B cell (primary cell): ENCODE results near the gene MYO10. TPM values are rescaled to one million over a fixed set of nuclear protein-coding genes. Genes with fewer than 3 reads are reported as not detected.

Experiments
- ATAC-seq: fragments of 200-7000 bp; cut with Tn5 transposase; one replicate; pipeline ENCODE4 v1.10.0; 2021; ENCODE audit warnings: low read depth, mild to moderate bottlenecking, moderate number of reproducible peaks, moderate library complexity
- CTCF ChIA-PET: fragments of 350-600 bp; sonication (Branson Sonifier 250); formaldehyde crosslinking; loops from one replicate; lab custom pipeline; 2021; ENCODE audit warnings: antibody characterized with exemption, inconsistent platforms; lab: Charles Lee
- POLR2A ChIA-PET: fragments of 350-600 bp; sonication (Branson Sonifier 250); formaldehyde crosslinking; loops from one replicate; lab custom pipeline; 2021; ENCODE audit warnings: antibody characterized with exemption; lab: Charles Lee
- DNase-seq: peaks from one replicate; pipeline ENCODE4 v3.0.0; 2013
- H2AFZ ChIP-seq: 2 replicates; pipeline ENCODE4 v1.6.1; 2012; ENCODE audit warnings: mild to moderate bottlenecking, low read depth, low read length; ENCODE audit not compliant: insufficient read depth, poor library complexity, severe bottlenecking
- H3K27ac ChIP-seq, 2 donors: 1 replicate in 1 of 2; 2 replicates in 1 of 2; pipeline ENCODE4 v1.5.1; 2012 to 2013; ENCODE audit warnings: low read length in 2 of 2, mild to moderate bottlenecking in 2 of 2, moderate library complexity in 1 of 2
- H3K27me3 ChIP-seq, 4 experiments: fragments of 200-600 bp in 1 of 4; sonication (generic) in 1 of 4; replicated peaks in 1 of 4; 1 replicate in 2 of 4; 2 replicates in 2 of 4; pipeline versions ENCODE4 v1.6.1 to v1.7.0; 2013 to 2016; ENCODE audit warnings: low read length in 3 of 4, mild to moderate bottlenecking in 2 of 4, mixed read lengths in 1 of 4, moderate library complexity in 1 of 4; ENCODE audit not compliant: insufficient read depth in 4 of 4, control insufficient read depth in 3 of 4; ENCODE audit errors: control extremely low read depth in 1 of 4
- H3K36me3 ChIP-seq, 2 experiments: replicated peaks in 1 of 2; 1 replicate in 1 of 2; 2 replicates in 1 of 2; pipeline versions ENCODE4 v1.6.1 to v1.7.1; 2013; ENCODE audit warnings: low read length in 1 of 2; ENCODE audit not compliant: insufficient read depth in 2 of 2, control insufficient read depth in 1 of 2; ENCODE audit errors: control extremely low read depth in 1 of 2, extremely low read depth in 1 of 2
- H3K4me1 ChIP-seq, 2 donors: fragments of 200-600 bp in 1 of 2; sonication (generic) in 1 of 2; 1 replicate in 1 of 2; 2 replicates in 1 of 2; pipeline versions ENCODE4 v1.5.1 to v1.6.1; 2013 to 2017; ENCODE audit warnings: low read length in 2 of 2; ENCODE audit not compliant: control insufficient read depth in 2 of 2, insufficient read depth in 2 of 2
- H3K4me2 ChIP-seq: replicated peaks from 2 replicates; pipeline ENCODE3; 2012; ENCODE audit warnings: mild to moderate bottlenecking, low read depth, low read length; ENCODE audit not compliant: poor library complexity, severe bottlenecking
- H3K4me3 ChIP-seq, 5 experiments: fragments of 200-600 bp in 1 of 5; sonication (generic) in 1 of 5; 1 replicate in 3 of 5; 2 replicates in 2 of 5; pipeline versions ENCODE4 v1.5.1 to v1.7.0; 2011 to 2016; ENCODE audit warnings: low read length in 4 of 5, mild to moderate bottlenecking in 4 of 5, low read depth in 2 of 5, control low read depth in 1 of 5, moderate library complexity in 1 of 5; ENCODE audit not compliant: insufficient read depth in 1 of 5; ENCODE audit errors: control extremely low read depth in 1 of 5, extremely low read depth in 1 of 5
- H3K79me2 ChIP-seq: fragments of 200-600 bp; sonication (generic); one replicate; pipeline ENCODE4 v1.6.0; 2016; ENCODE audit warnings: low read length; ENCODE audit not compliant: control insufficient read depth, insufficient read depth
- H3K9ac ChIP-seq: fragments of 200-600 bp; sonication (generic); 2 replicates; pipeline ENCODE4 v1.6.1; 2017; ENCODE audit warnings: mild to moderate bottlenecking, low read length, moderate library complexity
- H3K9me3 ChIP-seq, 3 donors: one replicate each; pipeline versions ENCODE4 v1.6.1 to v1.7.1; 2013; ENCODE audit warnings: low read length in 2 of 3; ENCODE audit not compliant: control insufficient read depth in 2 of 3, insufficient read depth in 1 of 3; ENCODE audit errors: control extremely low read depth in 1 of 3
- H4K20me1 ChIP-seq: 2 replicates; pipeline ENCODE4 v1.6.0; 2012; ENCODE audit warnings: mild to moderate bottlenecking, low read length; ENCODE audit not compliant: insufficient read depth, control insufficient read depth, poor library complexity, severe bottlenecking
- H3K27ac Mint-ChIP-seq: one replicate; pipeline ENCODE4 v1.8.0; 2021; ENCODE audit warnings: mixed read lengths
- H3K27me3 Mint-ChIP-seq: one replicate; pipeline ENCODE4 v1.8.0; 2021; ENCODE audit warnings: mixed read lengths
- H3K4me1 Mint-ChIP-seq: one replicate; pipeline ENCODE4 v1.8.0; 2021; ENCODE audit warnings: mixed read lengths
- H3K4me3 Mint-ChIP-seq: one replicate; pipeline ENCODE4 v1.8.0; 2021; ENCODE audit warnings: mixed read lengths
- H3K9me3 Mint-ChIP-seq: one replicate; pipeline ENCODE4 v1.8.0; 2022; ENCODE audit warnings: mixed read lengths; ENCODE audit not compliant: insufficient read depth
- CTCF ChIP-seq: fragments of 200-600 bp; IDR thresholded peaks from one replicate; pipeline ENCODE4 v1.8.0; 2022; ENCODE audit warnings: antibody characterized with exemption, mild to moderate bottlenecking
- EZH2 ChIP-seq: IDR thresholded peaks from 2 replicates; pipeline ENCODE4 v1.6.1; 2012; ENCODE audit warnings: borderline replicate concordance, low read depth, mild to moderate bottlenecking, moderate library complexity, low read length; ENCODE audit not compliant: insufficient read depth, poor library complexity, severe bottlenecking
- WGBS: methylation state at CpG from one replicate; pipeline ENCODE4 v1.1.5; 2013; ENCODE audit warnings: missing lambda C conversion rate; ENCODE audit not compliant: insufficient coverage; 5-methylcytosine and 5-hydroxymethylcytosine counted together
- intact Hi-C: fragments of 100-400 bp; cut with micrococcal nuclease; formaldehyde crosslinking; loops from one replicate; pipeline ENCODE4 v1.10.0; 2022
- polyA plus RNA-seq: library from polyadenylated mRNA; depleted of rRNA; stranded (reverse); fragments of >200 nt; gene quantifications from 2 replicates; pipeline ENCODE4 v1.2.3, GENCODE V29; 2012
- total RNA-seq, 2 donors: library from RNA; stranded (reverse); fragments of 120-200 nt in 1 of 2; gene quantifications; 1 replicate in 1 of 2; 2 replicates in 1 of 2; pipeline versions ENCODE4 v1.2.3 to v1.2.4, GENCODE V29; 2013 to 2022

The MYO10 gene
- total and polyA plus RNA-seq, 2 donors (not counting 1 experiment from before 2014, with no cell fraction given) = 0.10 TPM; not detected in 1

- no peak overlapping the region for H3K4me2 ChIP-seq
- 94% methylated on average over 8 of the region's 15 CpGs for WGBS
- POLR2A ChIA-PET = no interaction called here
These were observed 200.7 kb downstream of the MYO10 start for GRCh38 chr5:16735101-16736060.

More at GRCh38 chr5:16735101-16736060, 200.7 kb downstream of the MYO10 start:
- Histone ChIP-seq H3K9me3 (peaks cover 0 to 2% (median 0%) of the 10 kb centered on the region in 3 donors), H4K20me1 (no peaks in the 10 kb centered on the region), H2AFZ (no peak overlapping the region), H3K27ac (no peak overlapping the region), H3K79me2 (no peaks in the 10 kb centered on the region), H3K4me3 (no peak overlapping the region), H3K4me1 (no peaks in the 10 kb centered on the region), H3K27me3 (no peaks in the 10 kb centered on the region), H3K9ac (no peak overlapping the region), H3K36me3 (no peaks in the 10 kb centered on the region)
- DNase-seq = no peak
- H3K4me3 Mint-ChIP-seq = no peak overlapping the region
- H3K9me3 Mint-ChIP-seq = peaks cover 2% of the 10 kb centered on the region
- TF ChIP-seq CTCF (no peak), EZH2 (no peak)
- CTCF ChIA-PET = no interaction called here
- intact Hi-C loops = no loop called here
- peaks cover 30% of the 10 kb centered on the region for H3K27me3 Mint-ChIP-seq
- no peak overlapping the region for H3K27ac Mint-ChIP-seq
- no peak for ATAC-seq
- H3K4me1 Mint-ChIP-seq = no peaks in the 10 kb centered on the region
